ENCODE results near the gene SYT5.

- TF ChIP-seq POLR2AphosphoS5 (IDR thresholded peaks at IDR 0.05) (no peak), CTCF (IDR thresholded peaks at IDR 0.05 in 8 of 11, conservative IDR thresholded peaks at IDR 0.05 in 3 of 11) (no peak)
Observed at GRCh38 chr19:55193481-55193880, 13.4 kb upstream of the SYT5 start.
